GM12873 (cell line): Measurements from ENCODE around the gene TRIM65.

ENCODE experiments used
- TF ChIP-seq, protein P1 (sequence below): IDR thresholded peaks from 2 replicates; pipeline ENCODE4 v1.5.1; 2012; ENCODE audit warnings: low read depth, mild to moderate bottlenecking, moderate library complexity, low read length, control low read depth; ENCODE audit not compliant: insufficient read depth; ENCODE audit errors: missing control alignments

TRIM65 gene

DNA sequence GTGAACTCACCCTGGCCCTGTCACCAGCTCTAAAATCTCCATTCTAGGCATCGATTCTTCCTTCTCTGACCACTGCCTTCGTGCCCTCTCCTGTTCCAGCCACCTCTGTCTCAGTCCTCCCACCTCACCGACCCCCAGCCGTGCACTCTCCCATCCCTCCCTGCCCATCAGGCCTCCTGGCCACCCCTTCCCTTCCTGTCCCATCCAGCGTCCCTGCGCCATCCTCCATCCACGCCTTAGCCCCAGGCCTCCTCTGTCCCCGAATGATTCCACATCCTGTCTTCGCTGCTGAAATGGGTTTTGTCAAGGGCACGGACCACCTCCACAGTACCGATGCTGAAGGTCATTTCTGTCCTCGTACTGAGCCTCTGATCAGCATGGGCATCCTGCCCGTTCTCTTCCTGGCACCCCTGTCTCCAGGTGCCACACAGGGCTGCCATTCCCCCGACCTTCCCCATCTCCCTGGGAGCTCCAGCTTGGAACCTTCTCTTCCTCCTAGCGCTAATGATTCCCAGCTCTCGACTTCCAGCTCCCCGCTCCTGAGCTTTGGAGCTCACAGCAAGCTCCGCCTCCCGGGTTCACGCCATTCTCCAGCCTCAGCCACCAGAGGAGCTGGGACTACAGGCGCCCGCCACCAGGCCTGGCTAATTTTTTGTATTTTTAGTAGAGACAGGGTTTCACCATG, 2.6 kb downstream of the TRIM65 start:
- TF ChIP-seq, protein P1, sequence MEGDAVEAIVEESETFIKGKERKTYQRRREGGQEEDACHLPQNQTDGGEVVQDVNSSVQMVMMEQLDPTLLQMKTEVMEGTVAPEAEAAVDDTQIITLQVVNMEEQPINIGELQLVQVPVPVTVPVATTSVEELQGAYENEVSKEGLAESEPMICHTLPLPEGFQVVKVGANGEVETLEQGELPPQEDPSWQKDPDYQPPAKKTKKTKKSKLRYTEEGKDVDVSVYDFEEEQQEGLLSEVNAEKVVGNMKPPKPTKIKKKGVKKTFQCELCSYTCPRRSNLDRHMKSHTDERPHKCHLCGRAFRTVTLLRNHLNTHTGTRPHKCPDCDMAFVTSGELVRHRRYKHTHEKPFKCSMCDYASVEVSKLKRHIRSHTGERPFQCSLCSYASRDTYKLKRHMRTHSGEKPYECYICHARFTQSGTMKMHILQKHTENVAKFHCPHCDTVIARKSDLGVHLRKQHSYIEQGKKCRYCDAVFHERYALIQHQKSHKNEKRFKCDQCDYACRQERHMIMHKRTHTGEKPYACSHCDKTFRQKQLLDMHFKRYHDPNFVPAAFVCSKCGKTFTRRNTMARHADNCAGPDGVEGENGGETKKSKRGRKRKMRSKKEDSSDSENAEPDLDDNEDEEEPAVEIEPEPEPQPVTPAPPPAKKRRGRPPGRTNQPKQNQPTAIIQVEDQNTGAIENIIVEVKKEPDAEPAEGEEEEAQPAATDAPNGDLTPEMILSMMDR: no peak

DNA sequence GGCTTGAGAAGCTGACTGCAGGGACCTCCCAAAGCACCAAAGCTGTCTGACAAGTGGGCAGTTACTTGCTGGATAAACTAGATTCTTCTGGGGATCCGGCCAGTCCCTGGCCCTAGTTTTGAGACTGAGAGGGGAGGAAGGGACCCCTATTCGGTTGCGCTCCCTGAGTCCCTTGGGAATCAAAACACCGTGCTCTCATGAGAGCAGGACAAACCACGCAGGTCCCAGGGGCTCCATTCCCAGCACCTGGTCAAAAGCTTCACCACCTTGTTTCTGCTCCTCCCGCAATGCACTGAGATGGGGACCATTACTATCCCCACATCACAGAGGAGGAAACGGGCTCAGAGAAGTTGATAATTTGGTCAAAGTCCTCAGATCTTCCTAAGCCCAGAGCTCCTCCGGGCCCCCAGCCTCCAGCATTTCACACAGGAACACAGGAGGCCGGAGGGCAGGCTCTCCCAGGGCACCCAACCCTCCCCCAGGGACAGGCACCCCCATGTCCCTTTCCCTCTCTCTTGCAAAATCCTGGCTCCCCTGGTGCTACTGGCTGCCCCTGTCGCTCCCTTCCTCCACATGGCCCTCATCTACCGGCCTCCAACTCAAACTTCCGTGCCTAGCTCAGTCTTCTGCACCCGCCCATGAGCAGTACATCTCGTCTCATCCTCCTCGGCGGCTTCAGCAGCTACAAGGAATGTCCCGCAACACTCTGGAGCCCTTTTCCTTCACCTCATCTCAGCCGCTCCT, 3.3 kb downstream of the TRIM65 start:
- TF ChIP-seq, protein P1: no peak

DNA sequence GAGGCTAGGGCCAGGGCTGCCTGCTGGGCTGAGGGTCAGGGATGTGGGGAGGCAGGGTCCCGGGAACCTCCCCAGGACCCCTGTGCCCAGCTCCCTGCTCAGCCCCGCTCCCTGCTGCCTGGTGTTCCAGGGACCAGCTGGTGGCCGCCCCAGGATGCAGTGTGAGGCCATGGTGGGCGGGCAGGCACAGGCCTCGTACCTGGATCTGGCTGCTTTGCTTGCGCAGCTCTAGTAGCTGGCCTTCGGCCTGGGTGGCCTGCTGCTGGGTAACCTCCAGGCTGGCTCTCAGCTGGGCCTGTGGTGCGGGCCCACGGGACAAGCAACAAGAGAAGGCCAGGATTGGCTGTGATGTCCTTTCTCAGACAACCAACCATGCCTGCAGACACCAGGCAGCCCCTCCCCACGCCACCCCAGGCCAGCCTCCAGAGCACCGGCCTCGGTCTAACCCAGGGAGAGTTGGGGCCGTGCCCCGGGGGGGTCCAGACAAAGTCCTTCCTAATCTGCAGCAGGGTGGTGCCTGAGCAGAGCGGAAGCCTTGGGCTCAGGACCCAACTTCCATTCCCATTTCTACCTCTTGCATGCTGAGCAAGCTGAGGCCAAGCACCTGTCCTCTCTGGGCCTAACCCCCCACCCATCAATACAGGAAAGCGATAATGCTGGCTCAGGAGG, 4.1 kb downstream of the TRIM65 start:
- TF ChIP-seq, protein P1: no peak

DNA sequence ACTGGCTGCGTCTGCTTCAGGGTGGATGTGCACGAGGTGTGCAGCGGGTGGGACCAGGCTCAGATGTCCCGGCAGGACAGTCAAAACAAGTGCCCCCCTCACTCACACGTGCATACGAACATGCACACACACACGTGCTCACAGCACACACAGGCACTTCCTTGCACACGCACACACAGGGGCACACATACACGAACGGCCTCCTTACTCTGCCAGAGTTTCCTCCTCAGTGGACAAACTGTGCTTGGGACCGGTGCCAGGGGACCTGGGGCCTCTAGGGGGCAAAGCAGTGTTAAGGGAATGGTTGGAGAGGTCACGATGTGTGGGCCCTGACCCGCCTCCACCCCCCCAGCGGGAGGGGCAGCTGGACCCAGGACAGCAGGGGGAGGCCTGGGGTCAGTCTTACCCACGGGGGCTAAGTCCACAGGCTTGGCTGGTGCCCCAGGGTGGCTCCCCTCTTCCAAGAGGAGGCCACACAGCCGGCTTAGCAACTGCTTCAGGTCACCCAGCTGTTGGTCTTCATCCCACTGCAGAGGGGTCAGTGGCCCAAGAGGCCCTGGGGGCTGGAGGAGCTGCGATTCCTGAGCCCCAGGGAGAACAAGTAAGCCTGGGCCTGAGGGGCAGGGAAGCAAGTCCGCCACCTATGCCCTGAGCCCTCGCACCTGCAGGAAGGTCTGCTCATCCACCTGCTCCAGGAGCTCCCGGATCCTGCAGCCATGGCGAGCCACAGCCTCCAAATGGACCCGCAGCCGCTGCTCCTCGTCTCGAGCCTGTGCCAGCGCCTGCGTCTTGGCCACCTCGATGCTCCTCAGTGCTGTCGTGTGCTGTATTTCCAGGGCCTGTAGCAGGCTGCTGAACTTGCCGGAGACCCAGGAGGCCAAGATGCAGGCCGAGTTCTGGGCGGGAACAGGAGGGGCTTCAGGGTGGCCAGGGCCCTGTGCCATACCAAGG, 4.9 kb downstream of the TRIM65 start:
- TF ChIP-seq, protein P1: no peak

DNA sequence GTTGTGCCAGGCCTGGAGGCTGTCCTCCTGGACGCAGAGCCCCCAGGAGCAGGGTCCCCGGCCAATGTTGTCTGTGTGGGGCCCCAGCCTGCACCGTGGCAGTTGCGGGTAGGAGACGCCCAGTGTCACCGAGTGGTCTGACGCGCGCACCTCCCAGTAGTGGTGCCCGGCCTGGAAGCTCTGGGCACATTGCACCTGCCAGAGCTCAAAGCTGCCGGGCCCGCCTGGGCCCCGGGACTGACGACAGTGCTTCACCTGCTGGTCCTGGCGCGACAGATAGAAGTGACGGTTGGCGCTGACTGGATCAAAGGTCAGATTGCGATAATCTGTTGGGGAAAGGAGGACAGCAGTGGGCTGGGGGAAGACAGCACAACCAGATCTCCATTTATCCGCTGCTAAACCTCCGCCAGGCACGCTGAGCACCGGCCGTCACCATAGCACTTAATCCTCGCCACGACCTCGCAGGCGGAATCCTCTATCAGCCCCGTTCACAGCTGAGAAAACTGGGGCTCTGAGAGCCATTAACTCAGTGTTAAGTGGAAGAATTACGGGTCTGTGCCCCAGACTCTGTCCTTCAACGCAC, 5.6 kb downstream of the TRIM65 start:
- TF ChIP-seq, protein P1: no peak

DNA sequence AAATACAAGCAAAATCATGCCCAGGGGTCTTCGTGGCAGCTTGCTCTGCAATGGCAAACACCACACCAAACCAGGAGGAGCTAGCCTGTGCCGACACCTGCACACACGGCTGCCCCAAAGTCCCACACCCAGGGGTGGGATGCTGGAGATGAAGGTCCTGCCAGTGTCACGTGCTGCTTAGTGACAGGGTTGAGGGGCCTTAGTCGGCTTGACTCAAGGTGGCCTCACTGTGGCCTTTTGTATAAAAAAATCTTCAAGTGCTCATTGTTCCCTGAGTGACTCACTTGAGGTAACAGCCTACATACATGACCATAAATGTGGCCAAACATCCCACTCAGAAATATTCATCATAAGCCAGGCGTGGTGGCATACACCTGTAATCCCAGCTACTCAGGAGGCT, 7.3 kb downstream of the TRIM65 start:
- TF ChIP-seq, protein P1: peak; percentile 2
